Measurements from ENCODE around the gene PAIP2.
"Not testable (repeated sequence)": the region's sequence is repeated elsewhere in the genome, so short reads cannot be mapped to it uniquely, and the experiment has no call there.

The PAIP2 gene

GRCh38 chr5:139315056-139315615 is 26.5 kb upstream of the PAIP2 start:
- DNase-seq (ENCODE audit: low read depth), result no peak

GRCh38 chr5:139335811-139336210 is 5.8 kb upstream of the PAIP2 start:
- DNase-seq (ENCODE audit: low read depth), result no peak

- DNase-seq (ENCODE audit: low read depth), result no peak
These were observed 1.6 kb upstream of the PAIP2 start for GRCh38 chr5:139340051-139340450.

- DNase-seq (ENCODE audit: low read depth), result no peak
These were observed 416 bp upstream of the PAIP2 start for GRCh38 chr5:139341187-139341688.

GRCh38 chr5:139342423-139342723 is 719 bp downstream of the PAIP2 start:
- no peak for DNase-seq (ENCODE audit: low read depth)

- DNase-seq (ENCODE audit: low read depth), result no peak
These were observed 1.8 kb downstream of the PAIP2 start for GRCh38 chr5:139343476-139343875.

- DNase-seq (ENCODE audit: low read depth), result no peak
These were observed 2.5 kb downstream of the PAIP2 start for GRCh38 chr5:139344177-139344576.

GRCh38 chr5:139345442-139345841 is 3.8 kb downstream of the PAIP2 start:
- not testable (repeated sequence) for DNase-seq (ENCODE audit: low read depth)

GRCh38 chr5:139347863-139348262 is 6.2 kb downstream of the PAIP2 start:
- not testable (repeated sequence) for DNase-seq (ENCODE audit: low read depth)

GRCh38 chr5:139354186-139354585 is 12.5 kb downstream of the PAIP2 start:
- DNase-seq (ENCODE audit: low read depth), result no peak

- DNase-seq (ENCODE audit: low read depth), result not testable (repeated sequence)
These were observed 14.2 kb downstream of the PAIP2 start for GRCh38 chr5:139355900-139356299.

- no peak for DNase-seq (ENCODE audit: low read depth)
These were observed 16.4 kb downstream of the PAIP2 start for GRCh38 chr5:139358064-139358463.

- no peak for DNase-seq (ENCODE audit: low read depth)
These were observed 18.7 kb downstream of the PAIP2 start for GRCh38 chr5:139360384-139360783.

GRCh38 chr5:139361835-139362429 is 20.3 kb downstream of the PAIP2 start:
- no peak for DNase-seq (ENCODE audit: low read depth)

GRCh38 chr5:139363937-139364336 is 22.3 kb downstream of the PAIP2 start:
- DNase-seq (ENCODE audit: low read depth), result no peak

- DNase-seq (ENCODE audit: low read depth), result no peak
These were observed 22.8 kb downstream of the PAIP2 start for GRCh38 chr5:139364466-139364865.

GRCh38 chr5:139368613-139369012 is 27.0 kb downstream of the PAIP2 start:
- no peak for DNase-seq (ENCODE audit: low read depth)

- no peak for DNase-seq (ENCODE audit: low read depth)
These were observed 27.5 kb downstream of the PAIP2 start for GRCh38 chr5:139369181-139369580.

- DNase-seq (ENCODE audit: low read depth), result no peak
These were observed 30.1 kb downstream of the PAIP2 start for GRCh38 chr5:139371482-139372435.

GRCh38 chr5:139374909-139375308 is 33.3 kb downstream of the PAIP2 start:
- DNase-seq (ENCODE audit: low read depth), result no peak

- no peak for DNase-seq (ENCODE audit: low read depth)
These were observed 34.7 kb downstream of the PAIP2 start for GRCh38 chr5:139376364-139376763.

GRCh38 chr5:139377226-139377625 is 35.6 kb downstream of the PAIP2 start:
- DNase-seq (ENCODE audit: low read depth), result no peak

Measured in GM04503 (cell line).